Esophagus muscularis mucosa (tissue), 3 donors: ENCODE measurements around the gene TTC9C.
"Not testable (repeated sequence)": the region's sequence is repeated elsewhere in the genome, so short reads cannot be mapped to it uniquely, and the experiment has no call there.

Experiments
- CTCF ChIP-seq, 3 experiments: fragments of 200-600 bp in 2 of 3; fragments of 450-650 bp in 1 of 3; sonication (generic) in 2 of 3; IDR thresholded peaks; one replicate each; pipeline ENCODE4 v1.5.1; 2017 to 2019; ENCODE audit warnings: antibody characterized with exemption in 3 of 3, mild to moderate bottlenecking in 2 of 3, moderate library complexity in 1 of 3
- POLR2A ChIP-seq: fragments of 450-650 bp; IDR thresholded peaks from one replicate; pipeline ENCODE4 v1.6.1; 2017; ENCODE audit warnings: antibody characterized with exemption, moderate library complexity, mild to moderate bottlenecking, low read depth
- POLR2AphosphoS5 ChIP-seq, 2 donors: sonication (generic); formaldehyde crosslinking; IDR thresholded peaks; one replicate each; pipeline ENCODE4 v1.6.1; 2017; ENCODE audit warnings: antibody characterized with exemption in 2 of 2

- not testable (repeated sequence) for TF ChIP-seq CTCF (IDR thresholded peaks at IDR 0.05); POLR2AphosphoS5 (IDR thresholded peaks at IDR 0.05); POLR2A
Observed at GRCh38 chr11:62760867-62761227, 32.6 kb downstream of the TTC9C start.
